ENCODE data around the gene RHAG. TPM values are rescaled to one million over a fixed set of nuclear protein-coding genes. Genes with fewer than 3 reads are reported as not detected.

The RHAG gene
- total and polyA plus RNA-seq, 9 donors, result 0.40 to 0.43 TPM; not detected in 7

GRCh38 chr6:49556429-49556837, 80.2 kb downstream of the RHAG start:
- Histone ChIP-seq H3K9me3 (no peaks in the 10 kb centered on the region), H3K27ac (no peak overlapping the region)

GRCh38 chr6:49555951-49556350, 80.7 kb downstream of the RHAG start:
- 72 to 73% (median 72%) methylated on average over 4 of the region's 4 CpGs for WGBS, 3 donors
- TF ChIP-seq CTCF (IDR thresholded peaks at IDR 0.05) (no peak), EP300 (IDR thresholded peaks at IDR 0.05) (no peak)

More at GRCh38 chr6:49556429-49556837, 80.2 kb downstream of the RHAG start:
- TF ChIP-seq POLR2A (IDR thresholded peaks at IDR 0.05) (no peak), EP300 (IDR thresholded peaks at IDR 0.05) (no peak), CTCF (IDR thresholded peaks at IDR 0.05) (no peak)
- no peak overlapping the region for H3K4me3 ChIP-seq
- no peaks in the 10 kb centered on the region for H3K27me3 ChIP-seq
- no peak for DNase-seq
- no peaks in the 10 kb centered on the region for H3K36me3 ChIP-seq
- intact Hi-C loops (cut with DNase I), result no loop called here
- no peaks in the 10 kb centered on the region for H3K4me1 ChIP-seq (ENCODE audit: insufficient read depth)

More at GRCh38 chr6:49555951-49556350, 80.7 kb downstream of the RHAG start:
- Histone ChIP-seq H3K27ac (no peak overlapping the region), H3K36me3 (no peaks in the 10 kb centered on the region), H3K4me3 (no peak overlapping the region), H3K27me3 (no peaks in the 10 kb centered on the region), H3K9me3 (no peaks in the 10 kb centered on the region), H3K4me1 (ENCODE audit: insufficient read depth) (no peaks in the 10 kb centered on the region)
- DNase-seq, result no peak
- intact Hi-C loops (cut with DNase I), result no loop called here

Other genes with a start within 250 kb of the RHAG start
- 10 to 100 TPM; 14.8 to 34.3 (median 27.5) TPM for gene MMUT, start 173.6 kb downstream of the RHAG start, total RNA-seq
- gene MMUT, start 173.6 kb downstream of the RHAG start, polyA plus RNA-seq, result 10 to 100 TPM; 21.5 to 28.1 TPM
- 1 to 10 TPM; 3.2 to 6.5 (median 5.3) TPM for gene CENPQ, start 173.5 kb downstream of the RHAG start, total RNA-seq
- gene CENPQ, start 173.5 kb downstream of the RHAG start, polyA plus RNA-seq, result 1 to 10 TPM; 4.7 to 6.2 TPM
- gene GLYATL3, start 136.9 kb downstream of the RHAG start, total RNA-seq, result not detected
- not detected for gene GLYATL3, start 136.9 kb downstream of the RHAG start, polyA plus RNA-seq
- gene C6orf141, start 86.2 kb downstream of the RHAG start, total RNA-seq, result 1 to 10 TPM in 4 of 7 donors, under 1 TPM in 2, not detected in 1; 0.40 to 5.2 (median 1.2) TPM
- gene C6orf141, start 86.2 kb downstream of the RHAG start, polyA plus RNA-seq, result 1 to 10 TPM; 2.8 to 5.2 TPM
- gene CRISP2, start 76.7 kb upstream of the RHAG start, total RNA-seq, result 10 to 100 TPM in 1 of 7 donors, under 1 TPM in 2, not detected in 4; 0.64 to 24.1 (median 0.72) TPM
- under 1 TPM in 1 of 2 donors, not detected in 1; 0.06 TPM for gene CRISP2, start 76.7 kb upstream of the RHAG start, polyA plus RNA-seq
- gene CRISP3, start 107.5 kb upstream of the RHAG start, total RNA-seq, result 100 to 1,000 TPM in 1 of 7 donors, 10 to 100 TPM in 4, under 1 TPM in 1, not detected in 1; 0.30 to 541 (median 21.1) TPM
- under 1 TPM; 0.10 to 0.90 TPM for gene CRISP3, start 107.5 kb upstream of the RHAG start, polyA plus RNA-seq
- not detected for gene PGK2, start 150.4 kb upstream of the RHAG start, total RNA-seq
- gene PGK2, start 150.4 kb upstream of the RHAG start, polyA plus RNA-seq, result not detected
- not detected for gene CRISP1, start 229.7 kb upstream of the RHAG start, total RNA-seq
- not detected for gene CRISP1, start 229.7 kb upstream of the RHAG start, polyA plus RNA-seq